ENCODE measurements around the gene TSHZ1. TPM values are rescaled to one million over a fixed set of nuclear protein-coding genes. Genes with fewer than 3 reads are reported as not detected.

Gene TSHZ1
- total and polyA plus RNA-seq, 2 of the 8 experiments (the other 6 are each of a cell fraction or from before 2014, with no cell fraction given) = 0.03 to 0.32 TPM

DNA sequence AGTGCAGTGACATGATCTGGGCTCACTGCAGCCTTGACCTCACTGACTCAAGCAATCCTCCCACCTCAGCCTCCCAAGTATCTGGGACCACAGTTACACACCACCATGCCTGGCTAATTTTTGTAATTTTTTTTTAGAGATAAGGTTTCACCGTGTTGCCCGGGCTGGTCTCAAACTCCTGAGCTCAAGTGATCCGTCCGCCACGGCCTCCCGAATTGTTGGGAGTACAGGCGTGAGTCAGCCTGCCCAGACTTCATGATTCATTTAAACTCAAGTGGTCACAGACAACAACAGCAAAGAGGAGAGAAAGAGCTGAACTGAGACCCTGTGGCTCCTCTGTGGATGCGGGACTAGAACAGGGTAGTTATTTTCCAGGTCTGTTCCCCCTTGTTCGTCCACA, 83.0 kb downstream of the TSHZ1 start (continued):
- TF ChIP-seq TCF12 (IDR thresholded peaks at IDR 0.05; ENCODE audit: low read depth, low read length) (no peak), TEAD4 (IDR thresholded peaks at IDR 0.05; ENCODE audit: low read depth, low read length) (no peak), EP300 (IDR thresholded peaks at IDR 0.05; ENCODE audit: borderline replicate concordance in 1 of 2, low read depth in 2 of 2, low read length in 2 of 2) (no peak), MAFK (IDR thresholded peaks at IDR 0.05; ENCODE audit: low read depth, low read length) (no peak), RBBP5 (IDR thresholded peaks at IDR 0.05; ENCODE audit: borderline replicate concordance, low read depth, low read length) (no peak), SIRT6 (IDR thresholded peaks at IDR 0.05; ENCODE audit: low read length) (no peak)
